Mammary epithelial cell (primary cell): ENCODE results near the gene MIOX.

Experiments
- CTCF ChIP-seq, 2 donors: IDR thresholded peaks in 1 of 2; conservative IDR thresholded peaks in 1 of 2; 2 replicates each; pipeline ENCODE4 v1.5.1; 2011 to 2012; ENCODE audit warnings: inconsistent platforms in 2 of 2, low read length in 2 of 2, mild to moderate bottlenecking in 2 of 2, control low read depth in 1 of 2, low read depth in 1 of 2; ENCODE audit not compliant: insufficient read depth in 1 of 2; ENCODE audit errors: extremely low read depth in 1 of 2
- EZH2 ChIP-seq: IDR thresholded peaks from 2 replicates; pipeline ENCODE4 v1.6.1; 2012; ENCODE audit warnings: low read length, inconsistent platforms, borderline replicate concordance

- TF ChIP-seq CTCF (conservative IDR thresholded peaks at IDR 0.05 in 1 of 2, IDR thresholded peaks at IDR 0.05 in 1 of 2; ENCODE audit: extremely low read depth in 1 of 2, insufficient read depth in 1 of 2, low read depth in 1 of 2, low read length in 2 of 2) (no peak), EZH2 (no peak)
Observed at GRCh38 chr22:50443197-50443596, 43.5 kb upstream of the MIOX start.
